ENCODE measurements around the gene CACYBP.
"Not testable (repeated sequence)": the region's sequence is repeated elsewhere in the genome, so short reads cannot be mapped to it uniquely, and the experiment has no call there.

The CACYBP gene

DNA sequence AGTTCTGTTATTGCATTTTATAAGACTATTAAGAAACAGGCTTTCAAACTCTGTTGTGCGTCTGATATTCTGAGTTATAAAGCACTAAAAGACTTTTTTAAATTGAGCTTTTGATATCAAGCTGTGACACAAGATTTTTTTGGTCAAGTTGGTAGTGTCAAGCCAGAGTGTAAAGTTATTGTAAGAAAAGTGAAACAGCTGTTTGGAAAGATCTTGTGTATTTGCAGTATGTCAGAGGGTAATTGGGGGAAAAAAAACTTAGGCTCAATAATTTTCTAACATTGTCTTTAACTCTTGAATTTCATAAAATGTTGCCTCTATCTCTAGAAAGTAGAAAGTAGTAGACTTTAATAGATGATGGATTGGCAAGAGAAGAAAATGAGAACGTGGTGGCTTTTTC, 3.8 kb downstream of the CACYBP start:
- in situ Hi-C loops (cut with MboI; ENCODE audit: low sequenced_read_pairs) = no loop called here

DNA sequence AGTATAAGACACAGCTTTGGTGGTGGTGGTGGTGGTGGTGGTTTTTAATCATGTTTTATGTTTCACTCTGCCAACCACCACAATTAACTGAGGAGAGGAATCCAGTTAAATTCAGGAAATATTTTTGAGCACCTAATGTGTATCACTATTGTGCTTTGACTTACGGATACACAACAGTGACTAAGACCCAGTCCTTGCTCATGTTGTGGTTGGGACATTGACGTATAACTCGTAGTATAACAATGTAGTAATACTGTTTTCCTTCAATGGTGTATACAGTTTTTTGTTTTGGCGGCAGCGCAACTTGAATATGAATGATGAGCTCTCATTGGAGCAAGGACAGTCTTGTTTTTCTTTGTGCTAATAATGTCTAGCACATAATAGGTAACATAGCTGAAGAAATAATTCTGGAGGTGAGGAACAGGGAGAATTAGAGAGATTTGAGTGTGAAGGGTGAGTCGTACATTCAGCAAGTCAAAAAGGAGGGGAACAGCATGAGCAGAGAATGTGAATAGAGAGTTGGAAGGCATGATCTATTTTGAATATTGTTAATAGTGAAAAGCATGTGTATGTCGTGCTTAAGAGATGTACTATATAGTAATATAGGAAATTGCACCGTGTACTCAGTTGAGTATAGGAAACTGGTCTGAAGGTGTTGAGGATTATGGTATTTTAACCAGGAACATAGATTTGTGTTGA, 5.5 kb downstream of the CACYBP start:
- in situ Hi-C loops (cut with MboI; ENCODE audit: low sequenced_read_pairs) = no loop called here

DNA sequence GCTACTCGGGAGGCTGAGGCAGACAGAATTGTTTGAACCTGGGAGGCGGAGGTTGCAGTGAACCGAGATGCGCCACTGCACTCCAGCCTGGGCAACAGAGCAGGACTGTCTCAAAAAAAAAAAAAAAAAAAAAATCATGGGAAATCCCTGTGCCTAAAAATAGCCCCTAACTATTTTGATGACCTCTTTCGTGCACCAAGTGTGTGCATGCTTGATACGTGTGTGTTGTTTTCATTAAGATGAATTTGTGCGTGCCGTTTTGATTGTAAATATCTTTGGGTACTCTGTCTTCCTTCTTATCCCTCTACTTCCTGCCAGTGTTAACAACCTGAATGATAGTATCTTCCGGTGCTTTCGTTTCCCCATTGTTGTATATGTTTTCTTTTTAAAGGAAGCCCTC, 9.8 kb downstream of the CACYBP start:
- in situ Hi-C loops (cut with MboI; ENCODE audit: low sequenced_read_pairs) = no loop called here

DNA sequence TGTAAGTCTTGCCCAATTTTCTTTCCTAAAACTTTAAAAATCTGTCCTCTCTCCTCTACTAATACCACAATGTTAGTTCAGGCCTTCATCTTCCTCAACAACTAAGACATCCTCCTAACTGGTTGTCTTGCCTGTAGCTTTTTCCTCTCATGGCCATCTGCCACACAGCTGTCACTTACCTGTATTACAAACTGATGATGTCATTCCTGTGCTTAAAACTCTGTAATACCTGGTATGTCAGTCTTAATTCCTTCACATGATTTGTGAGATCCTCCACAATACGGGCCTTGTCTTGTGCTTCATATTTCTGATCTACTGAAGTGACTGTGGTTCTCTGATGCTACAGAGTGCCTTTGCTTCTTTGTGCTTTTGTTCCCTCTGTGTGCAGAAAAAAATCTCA, 13.7 kb downstream of the CACYBP start:
- in situ Hi-C loops (cut with MboI; ENCODE audit: low sequenced_read_pairs) = no loop called here

DNA sequence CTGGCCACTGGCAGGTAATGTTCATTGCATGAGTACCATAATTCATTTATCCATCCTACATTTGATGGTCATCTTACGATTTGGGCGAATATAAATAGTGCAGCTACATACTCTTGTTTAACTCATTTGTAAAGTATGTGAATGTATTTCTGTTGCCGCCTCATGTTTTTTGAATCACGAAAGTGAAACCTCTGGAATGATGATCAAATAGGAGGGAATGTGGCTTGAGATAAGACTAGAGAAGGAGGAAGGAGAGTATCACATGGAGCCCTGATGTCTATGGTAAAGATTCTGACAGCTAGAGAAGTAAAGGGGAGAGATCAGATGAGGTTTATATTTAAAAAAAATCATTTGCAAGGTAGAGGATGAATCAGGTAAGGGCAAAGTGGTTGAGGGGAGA, 15.5 kb downstream of the CACYBP start:
- in situ Hi-C loops (cut with MboI; ENCODE audit: low sequenced_read_pairs) = no loop called here

DNA sequence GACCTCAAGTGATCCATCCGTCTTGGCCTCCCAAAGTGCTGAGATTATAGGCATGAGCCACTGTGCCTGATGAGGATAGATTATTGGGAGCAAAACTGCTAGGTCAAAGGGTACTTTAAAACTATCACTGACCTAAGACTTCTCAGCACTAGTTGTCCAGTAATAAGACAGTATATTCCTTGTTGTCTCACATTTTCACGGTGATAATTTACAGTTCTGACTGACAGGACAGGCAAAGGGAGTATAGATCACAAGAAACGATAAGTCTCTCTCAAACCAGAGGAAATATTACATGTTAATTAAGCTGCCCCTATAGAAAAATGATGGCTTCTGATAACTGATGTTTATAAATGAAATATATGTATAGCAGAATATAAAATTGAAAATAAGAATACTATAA, 19.8 kb downstream of the CACYBP start:
- in situ Hi-C loops (cut with MboI; ENCODE audit: low sequenced_read_pairs) = no loop called here

DNA sequence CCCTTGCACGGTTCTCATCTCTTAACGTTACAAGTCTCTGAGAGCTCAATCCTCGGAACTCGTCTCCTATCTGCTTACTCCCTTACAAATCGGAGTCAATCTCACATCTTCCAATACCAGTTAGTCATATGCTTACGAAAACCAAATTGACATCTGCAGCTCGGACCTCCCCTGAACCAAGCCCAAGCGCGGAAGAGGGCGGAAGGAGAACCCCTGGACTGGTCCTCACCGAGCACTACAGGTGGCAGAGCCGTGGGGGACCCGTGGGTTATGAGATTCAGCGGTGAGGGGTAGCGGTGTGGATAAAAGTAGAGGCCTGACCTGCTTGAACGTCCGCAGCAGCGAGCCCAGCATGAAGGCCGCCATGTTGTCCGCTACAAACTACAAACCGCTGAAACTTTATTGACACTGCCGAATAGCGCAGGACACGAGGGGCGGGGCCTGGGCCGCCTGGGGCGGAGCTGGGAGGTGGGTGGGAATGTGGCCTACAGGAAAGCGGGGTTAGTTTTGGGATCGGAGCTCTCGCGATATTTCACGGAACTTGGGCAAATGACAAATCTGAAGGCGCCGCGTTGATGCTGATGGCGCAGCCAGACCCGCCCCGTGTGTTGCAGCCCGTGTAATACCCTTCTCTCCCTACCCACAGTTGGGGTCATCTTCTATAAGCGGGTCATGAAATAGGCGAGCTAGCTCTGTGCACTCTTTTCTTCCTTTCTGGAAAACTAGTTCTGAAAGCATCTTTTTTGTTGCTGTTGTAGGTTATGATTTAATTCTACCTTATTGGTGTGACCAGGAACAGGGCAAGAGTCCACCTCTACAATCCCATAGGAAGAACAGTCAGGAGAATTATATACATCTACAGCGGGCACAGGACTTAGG, 23.5 kb downstream of the CACYBP start, which contains the start of gene MRPS14:
TSS of gene MRPS14 (minus strand) at position 383 of the 879 bp plus-strand sequence. CDS start at position 366, 17 bp downstream.
- in situ Hi-C loops (cut with MboI; ENCODE audit: low sequenced_read_pairs) = no loop called here

DNA sequence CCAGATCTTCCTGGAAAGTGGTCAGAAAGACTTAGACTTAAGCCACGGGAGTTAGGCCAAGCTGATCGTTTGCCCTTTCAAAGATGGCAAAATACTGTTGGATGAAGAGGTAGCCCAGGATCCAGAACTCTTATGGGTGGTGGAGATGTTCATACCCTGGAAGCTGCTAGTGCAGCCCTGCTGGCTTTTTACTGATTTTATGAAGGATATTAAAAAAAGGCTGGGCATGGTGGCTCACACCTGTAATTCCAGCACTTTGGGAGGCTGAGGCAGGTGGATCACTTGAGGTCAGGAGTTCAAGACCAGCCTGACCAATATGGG, 24.1 kb downstream of the CACYBP start:
- in situ Hi-C loops (cut with MboI; ENCODE audit: low sequenced_read_pairs) = not testable (repeated sequence)

DNA sequence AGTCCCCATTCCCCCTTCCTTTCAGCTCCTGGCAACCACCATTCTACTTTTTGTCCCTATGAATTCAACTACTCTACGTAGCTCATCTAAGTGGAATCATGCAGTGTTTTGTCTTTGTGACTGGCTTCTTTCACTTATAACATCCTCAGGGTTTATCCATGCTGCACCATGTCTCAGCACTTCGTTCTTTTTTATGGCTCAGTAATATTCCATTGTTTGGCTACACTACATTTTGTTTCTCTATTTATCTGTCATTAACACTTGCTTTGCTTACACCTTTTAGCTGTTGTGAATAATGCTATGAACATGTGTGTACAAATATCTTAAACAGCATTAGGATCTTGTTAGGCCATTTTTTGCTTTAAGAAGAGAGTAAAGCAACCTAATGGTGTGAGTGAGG, 25.0 kb downstream of the CACYBP start:
- in situ Hi-C loops (cut with MboI; ENCODE audit: low sequenced_read_pairs) = no loop called here

DNA sequence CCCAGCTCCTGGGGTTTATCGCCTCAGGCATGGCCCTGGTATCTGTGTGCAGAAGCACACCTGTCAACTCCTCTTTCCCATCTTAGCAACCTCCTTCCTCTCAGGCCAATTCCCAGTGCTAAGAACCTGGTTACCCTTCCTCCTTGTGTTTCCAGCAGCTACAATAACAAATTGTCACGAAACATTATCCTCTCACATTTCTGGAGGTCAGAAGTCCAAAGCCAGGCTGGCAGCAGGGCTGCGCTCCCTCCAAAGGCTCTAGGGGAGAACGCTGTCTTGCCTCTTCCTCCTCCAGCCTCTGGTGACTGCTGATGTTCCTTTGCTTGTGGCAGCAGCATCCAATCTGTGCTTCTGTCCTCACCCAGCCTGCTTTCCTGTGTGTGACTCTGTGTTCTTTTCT, 34.2 kb downstream of the CACYBP start:
- in situ Hi-C loops (cut with MboI; ENCODE audit: low sequenced_read_pairs) = no loop called here

DNA sequence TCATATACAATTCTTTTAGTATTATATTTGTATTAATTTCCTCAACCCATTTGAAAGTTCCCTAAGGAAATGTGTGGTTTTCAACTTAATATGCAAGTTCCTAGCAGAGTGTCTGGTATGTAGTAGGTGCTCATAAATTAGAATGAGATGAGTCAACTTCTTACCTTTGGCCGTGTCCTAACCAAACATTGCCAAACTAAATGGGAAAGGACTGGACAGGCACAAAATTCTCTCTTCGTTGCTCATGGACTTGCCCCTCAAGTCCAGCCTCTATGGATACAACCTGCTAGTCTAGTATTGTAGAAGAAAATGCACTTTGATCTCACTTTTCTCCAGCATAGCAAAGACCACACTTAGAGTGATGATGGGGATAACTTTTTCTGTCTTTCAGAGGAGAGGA, 35.0 kb downstream of the CACYBP start:
- in situ Hi-C loops (cut with MboI; ENCODE audit: low sequenced_read_pairs) = no loop called here

DNA sequence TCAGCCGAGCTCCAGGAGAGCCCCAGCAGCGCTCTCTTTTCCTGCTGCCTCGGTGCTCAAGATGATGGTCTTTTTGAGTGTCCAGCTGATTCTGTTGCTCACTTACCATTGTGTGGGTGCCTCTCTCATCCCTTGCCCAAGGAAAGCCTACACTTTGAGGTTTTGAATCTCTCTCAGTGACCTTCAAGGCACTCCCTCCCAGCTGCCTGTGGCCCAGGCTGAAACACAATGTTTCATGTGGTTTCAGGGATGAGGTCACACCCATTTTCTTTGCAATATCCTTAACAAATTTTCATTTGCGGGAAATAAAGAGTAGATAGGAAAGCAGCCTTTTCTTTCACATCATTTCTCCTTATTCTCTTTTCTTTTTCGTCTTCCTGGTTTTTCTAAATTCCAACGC, 36.1 kb downstream of the CACYBP start:
- in situ Hi-C loops (cut with MboI; ENCODE audit: low sequenced_read_pairs) = no loop called here

DNA sequence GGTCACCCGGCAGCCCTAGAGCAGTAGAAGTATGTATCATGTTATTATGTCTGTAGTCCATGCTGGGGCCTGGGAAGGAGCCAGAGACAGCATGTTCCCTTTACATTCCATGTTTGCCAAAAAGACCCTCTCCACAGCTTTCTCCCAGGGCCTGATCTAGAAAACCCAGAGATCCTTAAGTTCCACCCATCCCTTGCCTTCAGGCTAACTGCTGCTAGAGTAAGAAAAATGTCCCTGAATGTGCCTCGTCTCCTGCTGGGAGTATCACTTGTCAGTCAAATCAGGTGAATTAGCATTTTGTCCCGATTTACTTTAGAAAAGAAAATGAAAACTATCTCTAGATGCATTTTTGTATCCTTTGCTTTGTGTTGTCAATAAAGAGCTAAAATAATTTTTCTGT, 36.7 kb downstream of the CACYBP start:
- in situ Hi-C loops (cut with MboI; ENCODE audit: low sequenced_read_pairs) = no loop called here

DNA sequence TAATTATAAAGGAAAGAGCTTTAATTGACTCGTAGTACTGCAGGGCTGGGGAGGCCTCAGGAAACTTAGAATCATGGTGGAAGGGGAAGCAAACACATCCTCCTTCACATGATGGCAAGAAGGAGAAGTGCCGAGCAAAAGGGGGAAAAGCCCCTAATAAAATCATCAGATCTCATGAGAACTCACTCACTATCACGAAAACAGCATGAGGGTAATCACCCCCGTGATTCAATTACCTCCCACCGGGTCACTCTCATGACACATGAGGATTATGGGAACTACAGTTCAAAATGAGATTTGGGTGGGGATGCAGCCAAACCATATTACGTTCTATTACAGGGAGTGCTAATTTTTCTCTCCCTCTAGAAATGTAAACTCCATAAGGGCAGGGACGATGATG, 37.7 kb downstream of the CACYBP start:
- in situ Hi-C loops (cut with MboI; ENCODE audit: low sequenced_read_pairs) = no loop called here

DNA sequence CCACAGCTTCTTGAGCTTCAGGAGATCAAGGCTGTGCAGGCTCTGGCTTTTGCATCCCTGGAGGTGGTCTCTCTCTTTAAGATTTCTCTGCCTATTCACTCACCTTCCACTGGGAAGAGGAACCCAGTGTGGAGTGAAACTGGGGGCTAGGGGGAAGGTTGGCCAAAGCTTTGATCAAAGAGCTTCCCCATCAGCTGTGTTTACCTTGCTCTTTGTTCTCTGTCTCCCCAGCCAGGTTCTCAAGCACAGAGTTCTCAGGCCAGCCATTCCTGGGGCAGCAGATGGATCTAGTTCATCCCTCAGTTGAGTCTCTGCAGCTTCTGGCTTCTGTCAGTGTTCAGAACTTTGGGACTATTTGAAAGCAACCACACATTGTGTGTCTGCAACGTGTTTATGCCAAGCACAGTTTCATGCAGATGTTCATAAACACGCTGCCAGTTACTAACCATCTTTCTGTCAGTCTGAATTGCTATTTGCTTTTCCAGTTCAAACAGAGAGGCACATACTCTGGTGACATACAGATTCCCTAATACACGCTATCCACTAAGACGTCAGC, 40.7 kb downstream of the CACYBP start:
- in situ Hi-C loops (cut with MboI; ENCODE audit: low sequenced_read_pairs) = no loop called here

DNA sequence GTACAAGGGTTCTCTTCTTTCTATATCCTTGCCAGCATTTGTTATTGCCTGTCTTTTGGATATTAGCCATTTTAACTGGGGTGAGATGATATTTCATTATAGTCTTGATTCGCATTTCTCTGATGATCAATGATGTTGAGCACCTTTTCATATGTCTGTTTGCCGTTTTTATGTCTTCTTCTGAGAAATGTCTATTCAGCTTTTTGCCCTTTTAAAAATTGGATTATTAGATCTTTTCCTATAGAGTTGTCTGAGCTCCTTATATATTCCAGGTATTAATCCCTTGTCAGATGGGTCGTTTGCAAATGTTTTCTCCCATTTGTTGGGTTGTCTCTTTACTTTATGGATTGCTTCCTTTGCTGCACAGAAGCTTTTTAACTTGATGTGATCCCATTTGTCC, 42.9 kb downstream of the CACYBP start:
- in situ Hi-C loops (cut with MboI; ENCODE audit: low sequenced_read_pairs) = no loop called here

DNA sequence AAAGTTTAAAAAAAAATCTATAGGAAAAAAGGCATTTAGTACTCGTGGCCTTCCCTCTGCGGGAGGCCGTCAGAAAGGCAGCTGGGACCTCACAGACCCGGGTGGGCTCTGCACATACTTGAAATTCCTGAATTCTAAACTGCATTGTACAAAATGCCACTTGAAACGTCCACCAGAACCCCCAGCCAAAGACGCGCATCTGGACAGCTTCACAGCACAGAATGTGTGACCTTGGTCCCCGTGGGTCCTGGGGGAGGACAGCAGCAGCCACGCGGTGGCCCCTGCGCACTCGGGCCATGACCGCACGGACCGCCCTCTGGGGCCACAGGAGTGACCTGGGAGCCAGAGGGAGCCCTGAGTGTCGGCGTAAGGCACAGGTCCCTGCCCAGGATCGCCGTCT, 44.1 kb downstream of the CACYBP start:
- in situ Hi-C loops (cut with MboI; ENCODE audit: low sequenced_read_pairs) = no loop called here

DNA sequence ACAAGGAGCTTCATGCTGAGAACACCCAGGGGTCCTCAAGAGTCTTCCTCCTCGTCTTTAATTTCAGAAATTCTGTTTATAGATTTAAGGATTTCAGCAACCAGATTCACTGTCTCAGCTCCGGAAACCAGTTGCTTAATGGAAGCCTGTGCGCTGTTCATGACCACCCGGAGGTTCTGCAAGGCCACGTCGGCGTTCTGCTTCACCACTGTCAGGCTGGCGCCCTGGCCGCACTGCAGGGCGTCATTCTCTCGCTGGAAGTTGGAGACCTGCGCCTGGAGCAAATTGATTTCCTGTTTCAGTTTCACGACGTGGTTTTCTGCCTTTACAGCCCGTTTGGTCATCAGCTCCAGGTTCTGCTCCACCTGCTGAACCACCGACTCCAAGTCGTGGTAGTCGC, 44.8 kb downstream of the CACYBP start:
- in situ Hi-C loops (cut with MboI; ENCODE audit: low sequenced_read_pairs) = not testable (repeated sequence)

DNA sequence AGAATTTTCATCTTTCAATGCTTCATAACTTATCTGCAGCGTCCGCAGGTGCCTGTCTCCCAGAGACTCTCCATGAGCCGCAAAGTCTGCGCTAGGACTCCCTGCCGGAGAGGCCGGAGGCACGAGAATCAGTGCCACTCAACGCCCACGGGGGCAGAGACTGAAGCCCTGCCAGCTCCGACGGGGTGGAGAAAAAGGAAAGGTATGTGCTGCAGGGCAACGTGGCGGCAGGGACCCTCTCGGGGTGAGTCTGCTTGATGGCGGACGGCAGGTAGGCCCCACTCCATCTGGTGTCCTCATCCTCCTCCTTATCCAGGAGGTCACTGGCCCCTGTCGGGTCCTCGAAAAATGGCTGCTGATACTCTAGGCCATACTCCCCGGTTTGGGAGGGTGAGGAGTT, 45.4 kb downstream of the CACYBP start:
- in situ Hi-C loops (cut with MboI; ENCODE audit: low sequenced_read_pairs) = no loop called here

DNA sequence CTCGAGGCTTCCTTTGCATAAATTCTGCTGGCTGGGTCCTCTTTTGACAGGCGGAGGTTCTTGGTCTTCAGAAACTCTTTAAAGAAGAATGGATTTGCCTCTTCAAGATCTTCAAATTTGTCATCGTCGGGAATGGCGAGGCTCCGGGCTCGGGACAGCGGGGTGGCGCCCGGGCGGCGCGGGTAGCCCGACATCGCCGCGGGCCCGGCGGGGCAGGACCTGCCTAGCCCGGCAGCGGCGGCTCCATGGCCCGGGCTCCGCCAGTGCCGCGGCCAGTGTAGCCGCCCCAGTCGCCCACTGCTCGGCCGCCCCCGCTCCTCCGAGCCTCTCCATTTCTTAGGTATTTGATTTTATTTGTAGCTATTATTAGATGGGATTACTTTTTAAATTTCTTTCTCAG, 45.8 kb downstream of the CACYBP start:
- in situ Hi-C loops (cut with MboI; ENCODE audit: low sequenced_read_pairs) = no loop called here

DNA sequence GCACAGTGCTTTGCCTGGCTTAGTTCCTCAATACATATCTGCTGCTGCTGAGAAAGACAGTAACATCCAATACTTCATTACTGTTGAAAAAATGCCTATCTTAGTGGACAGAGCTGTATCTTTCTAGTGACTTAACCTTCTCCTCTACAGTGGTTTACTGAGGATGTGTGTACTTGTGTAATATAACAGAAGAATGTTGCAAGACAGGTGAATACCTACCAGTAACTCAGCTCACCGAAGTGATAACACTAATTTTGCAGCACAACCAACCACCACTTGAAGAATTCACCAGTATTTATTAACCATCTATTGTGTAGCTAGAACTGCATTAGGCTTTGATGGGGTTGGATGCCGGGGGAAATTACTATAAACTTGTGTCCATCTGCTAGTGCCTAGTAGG, 51.2 kb downstream of the CACYBP start:
- in situ Hi-C loops (cut with MboI; ENCODE audit: low sequenced_read_pairs) = no loop called here

DNA sequence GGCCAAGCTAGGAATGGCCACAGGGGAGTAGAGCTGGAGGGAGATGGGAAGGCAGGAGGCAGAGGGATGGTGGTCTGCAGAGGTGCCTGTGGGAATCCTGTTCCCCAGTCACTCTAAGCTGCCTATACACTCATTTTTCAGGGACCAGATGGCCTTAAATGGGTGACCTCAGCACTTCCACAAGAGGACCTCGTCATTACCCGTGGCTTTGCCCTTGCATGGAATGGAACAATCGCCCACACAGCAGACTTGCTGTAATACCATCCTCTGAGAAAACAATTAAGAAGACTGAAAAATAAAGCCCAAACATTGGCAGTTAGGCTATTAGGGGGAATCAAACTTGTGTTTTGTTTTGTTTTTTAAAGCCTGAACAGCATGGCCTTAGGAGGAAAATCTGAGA, 55.0 kb downstream of the CACYBP start:
- in situ Hi-C loops (cut with MboI; ENCODE audit: low sequenced_read_pairs) = no loop called here

Data from HL-60/S4 treated with phorbol 12-myristate 13-acetate at 8.2 ng/mL for 4 days and 3 days (cell line).